ENCODE data around the gene ABCC11. TPM values are rescaled to one million over a fixed set of nuclear protein-coding genes. Genes with fewer than 3 reads are reported as not detected.
"Not testable (repeated sequence)": the region's sequence is repeated elsewhere in the genome, so short reads cannot be mapped to it uniquely, and the experiment has no call there.

The ABCC11 gene
- polyA plus RNA-seq, 3 donors, result 0.15 to 0.49 TPM; not detected in 1

DNA sequence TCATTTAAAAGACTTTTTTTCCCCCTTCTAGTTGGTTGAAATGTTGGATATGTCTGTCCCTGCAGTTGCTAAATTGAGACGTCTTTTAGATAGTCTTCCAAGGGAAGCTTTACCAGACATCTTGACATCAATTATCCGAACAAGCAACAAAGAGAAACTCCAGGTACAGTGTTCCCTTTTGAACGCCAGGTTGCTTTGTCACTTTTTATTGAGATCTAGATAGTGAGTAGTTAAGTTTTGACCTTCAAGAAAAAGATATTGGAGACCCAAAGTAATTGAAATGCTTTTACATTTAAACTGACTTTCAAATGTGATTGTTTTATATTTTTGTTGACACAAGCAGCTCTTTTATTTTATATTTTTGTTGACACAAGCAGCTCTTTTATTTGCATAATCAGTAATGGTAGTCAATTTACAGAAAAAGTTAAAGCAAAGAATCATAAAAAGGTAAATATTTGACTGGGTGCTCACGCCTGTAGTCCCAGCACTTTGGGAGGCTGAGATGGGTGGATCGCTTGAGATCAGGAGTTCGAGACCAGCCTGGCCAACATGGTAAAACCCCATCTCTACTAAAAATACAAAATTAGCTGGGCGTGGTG is 9.3 kb upstream of the ABCC11 start:
- WGBS, 3 donors, result 77 to 93% (median 93%) methylated on average over 7 of the region's 7 CpGs
- no peak overlapping the region for H3K27ac ChIP-seq (ENCODE audit: low read depth, low read length)

GRCh38 chr16:48252013-48252412 is 4.7 kb upstream of the ABCC11 start:
- WGBS, 3 donors, result 35 to 83% (median 83%) methylated on average over 5 of the region's 5 CpGs

DNA sequence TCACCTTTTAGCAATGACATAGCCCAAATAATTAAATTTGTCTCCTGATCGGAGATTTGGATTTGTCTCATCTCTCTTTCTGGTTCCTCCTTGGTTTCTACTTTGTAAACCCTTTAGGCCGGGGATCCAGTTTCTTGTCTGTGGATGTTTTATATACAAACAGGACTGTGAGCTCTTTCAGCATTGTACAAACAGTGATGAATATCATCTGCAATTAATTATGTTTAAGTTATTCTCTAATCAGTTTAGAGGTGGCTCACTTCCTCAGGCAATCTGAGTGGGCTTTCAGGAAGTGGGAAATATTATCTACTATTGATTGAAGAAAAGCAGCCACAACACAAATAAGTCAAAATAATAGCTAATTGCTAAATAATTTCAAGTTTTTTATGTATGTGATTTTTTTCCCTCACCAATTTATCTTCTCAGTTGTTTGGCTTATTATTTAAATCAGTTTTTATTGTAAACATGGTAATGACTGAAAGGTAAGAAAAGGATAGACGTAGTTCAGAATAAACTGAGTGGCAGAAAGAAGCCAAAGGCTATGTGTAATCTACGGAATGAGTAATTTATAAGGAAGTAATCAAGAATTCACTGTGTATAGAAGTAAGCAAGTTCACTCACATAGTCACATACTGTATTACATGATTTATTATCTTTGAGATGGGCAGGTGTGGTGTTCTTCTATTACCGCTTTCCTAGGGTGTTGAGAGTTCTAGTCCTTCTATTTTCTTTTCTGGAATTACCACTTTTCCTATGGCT is 3.4 kb upstream of the ABCC11 start:
- H3K27ac ChIP-seq (ENCODE audit: low read depth, low read length), result no peak overlapping the region
- 70 to 93% (median 85%) methylated on average over 5 of the region's 5 CpGs for WGBS, 3 donors

More at GRCh38 chr16:48252013-48252412, 4.7 kb upstream of the ABCC11 start:
- no peak overlapping the region for H3K27ac ChIP-seq (ENCODE audit: low read depth, low read length)

GRCh38 chr16:48246066-48246465 is 1.3 kb downstream of the ABCC11 start:
- no peak overlapping the region for H3K27ac ChIP-seq (ENCODE audit: low read depth, low read length)
- WGBS, 3 donors, result 6 to 41% (median 39%) methylated on average over 2 of the region's 2 CpGs

GRCh38 chr16:48244863-48245195 is 2.5 kb downstream of the ABCC11 start:
- no peak overlapping the region for H3K27ac ChIP-seq (ENCODE audit: low read depth, low read length)
- 1 to 6% (median 5%) methylated on average over 8 of the region's 8 CpGs for WGBS, 3 donors

DNA sequence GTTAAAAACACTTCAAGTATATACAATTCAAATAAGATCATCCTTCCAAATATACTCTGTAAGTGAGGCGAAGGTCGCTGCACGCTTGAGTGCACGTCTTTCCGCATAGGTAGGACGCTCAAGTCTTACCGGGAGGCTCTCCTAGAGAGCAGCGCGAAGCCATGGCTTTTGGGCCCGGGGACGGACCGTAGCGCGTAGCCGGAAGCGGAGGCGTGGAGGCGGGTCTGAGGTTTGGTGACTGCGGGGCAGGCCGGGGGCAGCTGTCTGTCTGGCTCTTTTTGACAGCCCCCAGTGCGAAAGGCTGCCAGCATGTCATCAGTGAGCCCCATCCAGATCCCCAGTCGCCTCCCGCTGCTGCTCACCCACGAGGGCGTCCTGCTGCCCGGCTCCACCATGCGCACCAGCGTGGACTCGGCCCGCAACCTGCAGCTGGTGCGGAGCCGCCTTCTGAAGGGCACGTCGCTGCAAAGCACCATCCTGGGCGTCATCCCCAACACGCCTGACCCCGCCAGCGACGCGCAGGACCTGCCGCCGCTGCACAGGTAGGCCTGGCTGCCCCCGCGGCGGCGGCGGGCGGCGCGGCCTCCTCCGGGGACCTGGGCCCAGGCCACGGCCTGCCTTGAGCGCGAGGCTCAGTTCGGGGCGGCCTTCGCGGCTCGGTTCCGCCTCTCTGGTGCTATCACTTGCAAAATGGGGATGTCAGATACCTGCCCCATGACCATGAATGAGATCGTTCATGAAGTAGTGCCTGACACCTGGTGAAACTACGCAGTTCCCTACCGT is 3.1 kb downstream of the ABCC11 start, which contains the start of gene LONP2:
LONP2 (plus strand) TSS at position 221 of the 783 bp plus-strand sequence; CDS start at position 310, 89 bp downstream.
- no peak within 1 kb of the TSS for H3K27ac ChIP-seq (ENCODE audit: low read depth, low read length)
- WGBS, 3 donors, result 0 to 1% (median 0%) methylated on average over 59 to 63 of the region's 63 CpGs

GRCh38 chr16:48240147-48240546 is 7.2 kb downstream of the ABCC11 start:
- 95 to 98% (median 97%) methylated on average over 3 of the region's 3 CpGs for WGBS, 3 donors

DNA sequence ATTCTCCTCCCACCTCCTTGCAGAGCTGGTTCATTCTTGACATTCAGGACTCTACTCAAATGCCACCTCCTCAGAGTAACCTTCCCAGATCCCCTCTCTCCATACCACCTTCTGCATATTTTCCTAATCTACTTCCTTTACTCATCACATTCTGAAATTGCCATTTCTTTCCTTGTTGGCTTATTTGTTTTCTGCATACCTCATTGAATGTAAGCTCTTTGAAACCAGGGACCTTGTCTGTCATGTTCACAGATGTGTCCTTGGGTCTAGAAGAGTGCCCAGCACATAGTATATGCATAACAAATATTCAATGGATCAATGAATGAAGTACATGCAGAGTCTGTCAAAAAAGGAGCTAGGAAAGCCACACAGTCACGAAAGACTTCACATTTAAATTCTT is 11.1 kb downstream of the ABCC11 start:
- H3K27ac ChIP-seq (ENCODE audit: low read depth, low read length), result no peak overlapping the region
- WGBS, 3 donors, result 82 to 97% (median 88%) methylated on average over 1 of the region's 1 CpG

More at GRCh38 chr16:48240147-48240546, 7.2 kb downstream of the ABCC11 start:
- not testable (repeated sequence) for H3K27ac ChIP-seq (ENCODE audit: low read depth, low read length)

DNA sequence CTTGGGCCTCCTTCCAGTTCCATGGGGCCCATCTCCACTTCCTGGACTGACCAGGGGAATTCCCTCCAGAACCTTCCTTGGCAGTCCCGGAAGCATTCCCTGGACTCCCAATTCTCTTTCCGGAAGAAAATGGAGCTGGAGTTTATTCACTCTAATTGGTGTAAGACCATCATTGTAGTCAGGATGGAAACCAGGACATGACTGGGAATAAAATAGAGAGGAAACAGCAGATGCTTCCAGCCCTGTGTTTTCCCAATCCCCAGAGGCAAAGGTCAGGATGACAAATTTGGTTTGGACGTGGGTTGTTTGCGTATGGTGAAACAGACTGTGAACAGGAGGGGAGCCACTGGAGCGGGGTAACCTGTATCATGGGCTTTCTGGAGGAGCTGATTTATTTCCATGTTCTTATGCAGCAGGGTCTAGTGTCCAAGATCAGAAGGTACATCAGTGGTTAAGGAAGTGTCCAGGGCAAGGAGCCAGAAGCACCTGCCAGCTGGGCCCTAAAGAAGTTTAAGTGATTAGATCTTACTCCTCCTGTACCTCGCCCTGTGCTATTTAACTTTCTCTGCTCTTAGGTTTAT is 11.7 kb downstream of the ABCC11 start:
- 56 to 66% (median 64%) methylated on average over 6 of the region's 6 CpGs for WGBS, 3 donors
- H3K27ac ChIP-seq (ENCODE audit: low read depth, low read length), result no peak overlapping the region

- H3K27ac ChIP-seq (ENCODE audit: low read depth, low read length), result no peak overlapping the region
- 67 to 85% (median 76%) methylated on average over 6 of the region's 6 CpGs for WGBS, 3 donors
Measured at GRCh38 chr16:48235058-48235555, 12.2 kb downstream of the ABCC11 start.

- no peak overlapping the region for H3K27ac ChIP-seq (ENCODE audit: low read depth, low read length)
Measured at GRCh38 chr16:48234630-48235029, 12.7 kb downstream of the ABCC11 start.

DNA sequence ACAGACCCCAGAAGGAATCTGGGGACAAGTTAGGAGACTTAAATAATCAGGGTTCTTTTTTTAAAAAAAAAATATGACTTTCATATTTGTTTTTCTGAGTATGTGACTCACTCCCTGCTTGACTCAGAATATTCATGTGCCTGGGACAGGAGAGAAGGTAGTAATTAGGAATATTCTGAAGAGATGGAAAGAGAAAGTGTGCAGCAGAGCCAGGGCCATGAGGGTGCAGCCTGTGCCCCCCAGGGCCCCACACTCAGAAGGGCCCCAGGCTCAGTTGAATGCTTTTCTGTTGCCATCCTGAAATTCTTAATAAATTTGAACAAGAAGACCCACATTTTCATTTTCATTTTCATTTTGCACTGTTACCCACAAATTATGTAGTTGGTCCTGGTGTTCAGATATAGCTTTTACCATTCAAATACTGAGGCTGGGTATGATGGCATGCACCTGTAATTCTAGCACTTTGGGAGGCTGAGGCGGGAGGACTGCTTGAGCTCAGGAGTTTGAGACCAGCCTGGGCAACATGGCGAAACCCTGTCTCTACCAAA is 14.8 kb downstream of the ABCC11 start:
- no peak overlapping the region for H3K27ac ChIP-seq (ENCODE audit: low read depth, low read length)
- WGBS, 3 donors, result 92 to 100% (median 94%) methylated on average over 2 of the region's 2 CpGs

DNA sequence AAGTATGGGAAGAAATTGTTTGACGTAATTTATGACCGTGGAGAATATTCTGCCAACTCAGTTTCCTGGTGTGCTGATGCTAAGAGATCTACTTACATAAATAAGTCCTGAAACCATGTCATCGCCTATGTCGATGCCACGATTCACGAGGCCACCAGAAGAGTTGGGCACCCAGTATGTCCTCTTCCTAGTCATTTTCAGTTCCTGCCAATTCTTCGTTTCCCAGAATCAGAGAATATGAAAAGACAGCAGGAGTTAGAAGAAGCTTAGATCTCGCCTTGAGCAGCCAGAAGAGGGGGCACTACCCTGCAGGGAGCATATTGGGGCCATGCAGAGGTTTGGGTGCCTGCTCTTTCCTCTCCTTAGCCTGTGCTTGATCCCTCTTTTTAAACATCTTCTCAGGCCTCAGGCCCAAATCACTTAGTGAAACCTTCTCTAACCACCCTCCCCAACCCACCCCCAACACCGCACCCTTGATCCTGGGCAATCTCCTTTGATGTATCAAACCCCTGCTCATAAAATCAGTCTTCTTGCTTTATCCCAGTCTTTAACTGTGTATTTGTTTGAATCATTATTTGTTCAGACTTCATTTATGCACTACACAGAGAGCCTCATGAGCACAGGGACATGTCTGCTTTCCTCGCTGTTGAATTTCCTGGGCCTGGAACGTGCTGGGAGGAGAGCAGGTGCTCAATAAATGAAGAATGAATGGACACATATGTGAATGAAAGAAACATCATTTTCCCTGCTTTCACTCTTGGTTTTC is 15.4 kb downstream of the ABCC11 start:
- 55 to 76% (median 55%) methylated on average over 11 of the region's 11 CpGs for WGBS, 3 donors
- no peak overlapping the region for H3K27ac ChIP-seq (ENCODE audit: low read depth, low read length)

DNA sequence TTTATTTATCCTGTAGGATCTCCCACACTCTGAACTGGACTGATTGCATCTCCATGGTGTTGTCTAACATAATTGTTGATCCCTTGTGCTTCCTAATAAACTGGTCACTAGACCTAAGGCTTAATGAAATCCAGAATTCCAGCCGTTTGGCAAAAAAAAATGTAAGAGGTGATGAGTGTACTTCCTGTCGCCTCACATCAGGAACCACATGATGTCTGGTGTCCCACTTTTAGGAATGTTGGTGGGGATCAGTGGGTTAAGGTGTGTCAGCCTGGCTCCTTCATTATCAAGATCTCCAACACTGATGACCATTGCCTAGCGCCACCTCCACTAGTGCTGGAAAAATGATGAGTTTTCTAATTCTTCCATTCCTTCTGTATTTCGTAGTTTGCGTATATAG is 21.9 kb downstream of the ABCC11 start:
- H3K27ac ChIP-seq (ENCODE audit: low read depth, low read length), result no peak overlapping the region
- WGBS, 3 donors, result 79 to 89% (median 84%) methylated on average over 5 of the region's 5 CpGs

DNA sequence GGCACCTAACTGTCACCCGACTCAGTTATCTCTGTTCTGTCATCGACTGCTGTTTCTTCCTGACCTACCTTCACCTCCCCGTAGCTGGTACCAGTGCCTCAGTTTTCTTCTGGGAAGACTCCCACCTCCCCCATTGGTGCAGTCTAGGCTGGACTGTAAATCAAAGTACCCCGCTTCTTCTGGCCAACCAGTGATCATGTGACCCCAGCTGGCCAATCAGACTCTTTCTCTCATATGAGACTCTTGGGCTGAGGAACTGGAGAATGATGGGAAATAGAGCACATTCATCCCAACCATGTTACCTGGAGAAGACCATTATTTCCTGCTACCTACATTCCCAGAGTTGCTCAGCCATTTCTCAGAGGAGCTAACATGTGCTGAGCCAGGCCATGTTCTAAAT is 23.8 kb downstream of the ABCC11 start:
- no peak overlapping the region for H3K27ac ChIP-seq (ENCODE audit: low read depth, low read length)
- WGBS, 3 donors, result 92 to 96% (median 96%) methylated on average over 4 of the region's 4 CpGs

GRCh38 chr16:48220891-48221290 is 26.4 kb downstream of the ABCC11 start:
- no peak overlapping the region for H3K27ac ChIP-seq (ENCODE audit: low read depth, low read length)
- 62 to 72% (median 67%) methylated on average over 3 of the region's 3 CpGs for WGBS, 3 donors

GRCh38 chr16:48218473-48218872 is 28.9 kb downstream of the ABCC11 start:
- H3K27ac ChIP-seq (ENCODE audit: low read depth, low read length), result no peak overlapping the region
- 88 to 90% (median 88%) methylated on average over 3 of the region's 3 CpGs for WGBS, 3 donors

DNA sequence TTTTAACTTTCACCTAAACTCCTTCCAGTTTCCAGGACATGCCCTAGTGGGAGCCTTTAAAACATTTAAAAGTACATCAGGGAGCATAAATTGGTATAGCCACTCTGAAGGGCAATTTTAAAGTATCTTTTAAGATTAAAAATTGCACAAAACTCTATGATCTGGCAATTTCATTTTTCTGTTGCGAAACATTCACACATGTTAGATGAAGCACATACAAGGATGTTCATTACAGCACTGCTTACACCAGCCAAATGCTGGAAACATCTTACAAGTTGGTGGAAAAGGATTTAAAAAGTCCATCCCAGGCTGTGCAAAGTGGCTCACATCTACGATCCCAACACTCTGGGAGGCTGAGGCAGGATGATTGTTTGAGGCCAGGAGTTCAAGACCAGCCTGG is 29.6 kb downstream of the ABCC11 start:
- 71 to 81% (median 73%) methylated on average over 2 of the region's 2 CpGs for WGBS, 3 donors
- no peak overlapping the region for H3K27ac ChIP-seq (ENCODE audit: low read depth, low read length)
